Smooth muscle cell (in vitro differentiated cells): ENCODE results near the gene CDC34. TPM values are rescaled to one million over a fixed set of nuclear protein-coding genes. Genes with fewer than 3 reads are reported as not detected.

Source experiments
- DNase-seq: peaks from one replicate; lab custom pipeline; 2025; ENCODE audit not compliant: unreplicated experiment; lab: John Stamatoyannopoulos, UW
- H2AFZ ChIP-seq: fragments of 200-600 bp; sonication (generic); 2 replicates; pipeline ENCODE4 v1.6.0; 2016; ENCODE audit warnings: antibody characterized with exemption, low read depth, mild to moderate bottlenecking
- H3F3A ChIP-seq: fragments of 200-600 bp; sonication (generic); 2 replicates; pipeline ENCODE4 v1.6.0; 2017; ENCODE audit warnings: antibody characterized with exemption, low read depth
- H3K27ac ChIP-seq: fragments of 200-600 bp; sonication (generic); 2 replicates; pipeline ENCODE4 v1.5.1; 2016; ENCODE audit warnings: low read depth, mild to moderate bottlenecking
- H3K27me3 ChIP-seq: fragments of 200-600 bp; sonication (generic); 2 replicates; pipeline ENCODE4 v1.6.1; 2016; ENCODE audit warnings: low read depth, mild to moderate bottlenecking
- H3K36me3 ChIP-seq: fragments of 200-600 bp; sonication (generic); 2 replicates; pipeline ENCODE4 v1.5.1; 2016; ENCODE audit warnings: low read depth
- H3K4me1 ChIP-seq: fragments of 200-600 bp; sonication (generic); 2 replicates; pipeline ENCODE4 v1.5.1; 2016; ENCODE audit warnings: low read depth
- H3K4me2 ChIP-seq: fragments of 200-600 bp; sonication (generic); 2 replicates; pipeline ENCODE4 v1.6.0; 2016; ENCODE audit warnings: mild to moderate bottlenecking
- H3K4me3 ChIP-seq: fragments of 200-600 bp; sonication (generic); 2 replicates; pipeline ENCODE4 v1.5.1; 2016; ENCODE audit warnings: mild to moderate bottlenecking
- H3K79me2 ChIP-seq: fragments of 200-600 bp; sonication (generic); 2 replicates; pipeline ENCODE4 v1.6.0; 2016; ENCODE audit warnings: low read depth, mild to moderate bottlenecking
- H3K9ac ChIP-seq: fragments of 200-600 bp; sonication (generic); 2 replicates; pipeline ENCODE4 v1.6.0; 2016; ENCODE audit warnings: low read depth
- H3K9me3 ChIP-seq: fragments of 200-600 bp; sonication (generic); replicated peaks from 2 replicates; pipeline ENCODE4 v1.5.1; 2016; ENCODE audit warnings: low read depth
- H4K20me1 ChIP-seq: fragments of 200-600 bp; sonication (generic); 2 replicates; pipeline ENCODE4 v1.6.0; 2016; ENCODE audit warnings: low read depth
- CTCF ChIP-seq: fragments of 200-600 bp; sonication (generic); IDR thresholded peaks from 2 replicates; pipeline ENCODE4 v1.5.1; 2017; ENCODE audit warnings: borderline replicate concordance, mild to moderate bottlenecking, antibody characterized with exemption; ENCODE audit not compliant: insufficient read depth, poor library complexity, severe bottlenecking
- WGBS: methylation state at CpG from one replicate; pipeline ENCODE4 v1.1.7; 2016; ENCODE audit warnings: low lambda C conversion rate; 5-methylcytosine and 5-hydroxymethylcytosine counted together
- polyA plus RNA-seq: library from polyadenylated mRNA; unstranded; fragments of >200 nt; fragmentation: Nextera tagmentation; extraction: Ambion mirVana; gene quantifications from 2 replicates; pipeline ENCODE4 v1.2.1, GENCODE V29; 2016
- total RNA-seq: library from RNA; depleted of rRNA; stranded (reverse); fragments of >200 nt; gene quantifications from 2 replicates; pipeline ENCODE4 v1.2.3, GENCODE V29; 2014

The CDC34 gene, protein sequence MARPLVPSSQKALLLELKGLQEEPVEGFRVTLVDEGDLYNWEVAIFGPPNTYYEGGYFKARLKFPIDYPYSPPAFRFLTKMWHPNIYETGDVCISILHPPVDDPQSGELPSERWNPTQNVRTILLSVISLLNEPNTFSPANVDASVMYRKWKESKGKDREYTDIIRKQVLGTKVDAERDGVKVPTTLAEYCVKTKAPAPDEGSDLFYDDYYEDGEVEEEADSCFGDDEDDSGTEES
- total RNA-seq = 67.7 and 72.7 TPM in 2 replicates
- polyA plus RNA-seq = 151 and 159 TPM in 2 replicates

GRCh38 chr19:531753-532560 lies at the start of gene CDC34:
Gene CDC34 (plus strand): TSS chr19:531760. CDS start chr19:531932, 172 bp downstream.
- H3K4me1 ChIP-seq = peaks cover 11% of the 10 kb centered on the region
- peak within 1 kb of the TSS; percentile 91 for H3K9ac ChIP-seq
- peaks cover 42% of the 10 kb centered on the region for H4K20me1 ChIP-seq
- no peaks in the 10 kb centered on the region for H3K36me3 ChIP-seq
- TF ChIP-seq CTCF = no peak
- no peaks in the 10 kb centered on the region for H3K9me3 ChIP-seq
- WGBS = under 1% methylated on average over 55 of the region's 84 CpGs
- peaks cover 6% of the 10 kb centered on the region for H3F3A ChIP-seq
- H3K79me2 ChIP-seq = peaks cover 45% of the 10 kb centered on the region
- no peaks in the 10 kb centered on the region for H3K27me3 ChIP-seq
- peak within 1 kb of the TSS; percentile 100 for H3K4me2 ChIP-seq
- H2AFZ ChIP-seq = peak within 1 kb of the TSS; percentile 95
- no peak for DNase-seq
- H3K4me3 ChIP-seq = peak within 1 kb of the TSS; percentile 90
- H3K27ac ChIP-seq = peak within 1 kb of the TSS; percentile 90

GRCh38 chr19:482186-483041 lies 49.1 kb upstream of the CDC34 start:
- Histone ChIP-seq H3K36me3 (no peaks in the 10 kb centered on the region), H3K4me1 (peaks cover 11% of the 10 kb centered on the region), H3K27ac (no peak overlapping the region), H4K20me1 (no peaks in the 10 kb centered on the region), H3F3A (peaks cover 7% of the 10 kb centered on the region), H3K4me2 (no peak overlapping the region), H3K9ac (no peak overlapping the region), H3K4me3 (no peak overlapping the region), H2AFZ (no peak overlapping the region), H3K9me3 (no peaks in the 10 kb centered on the region), H3K27me3 (no peaks in the 10 kb centered on the region), H3K79me2 (no peaks in the 10 kb centered on the region)
- DNase-seq = no peak
- TF ChIP-seq CTCF = no peak
- 55% methylated on average over 20 of the region's 20 CpGs for WGBS

DNA sequence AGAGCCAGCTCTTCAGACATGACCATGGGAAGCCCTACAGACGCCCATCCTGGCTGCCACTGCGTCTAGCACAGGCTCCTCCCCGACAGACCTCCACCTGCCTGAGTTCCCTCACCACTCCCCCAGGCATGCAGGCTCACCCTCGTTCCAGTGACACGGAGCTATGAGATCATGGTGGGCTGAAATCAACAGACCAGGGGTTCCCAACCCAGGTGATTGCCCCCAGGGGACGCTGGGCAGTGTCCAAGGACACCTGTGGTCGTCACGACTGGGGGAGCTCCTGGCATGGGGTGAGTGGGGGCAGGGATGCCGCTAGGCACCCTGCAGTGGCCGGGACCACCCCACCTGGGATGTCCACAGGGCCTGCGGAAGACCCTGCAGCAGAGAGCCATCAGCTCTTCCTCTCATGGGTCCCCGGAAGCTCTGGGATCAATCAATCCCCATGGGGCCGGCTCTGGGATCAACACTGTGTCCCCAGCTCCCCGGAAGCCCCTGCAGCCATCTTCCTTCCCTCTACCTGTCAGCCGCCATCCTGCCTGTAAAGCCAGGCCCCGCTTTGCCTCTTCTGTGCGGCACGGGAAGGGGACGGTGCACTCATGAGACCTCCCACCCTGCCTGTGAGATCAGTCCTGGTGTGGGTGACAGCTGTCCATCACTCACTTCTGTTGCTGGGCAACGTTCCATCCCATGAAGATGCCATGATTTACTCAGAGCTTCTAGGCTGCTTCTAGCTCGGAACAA lies 48.1 kb upstream of the CDC34 start:
- no peak overlapping the region for H3K4me2 ChIP-seq
- 81% methylated on average over 17 of the region's 21 CpGs for WGBS
- no peak overlapping the region for H3K9ac ChIP-seq
- H3K4me1 ChIP-seq = peaks cover 11% of the 10 kb centered on the region
- TF ChIP-seq CTCF = no peak
- no peak for DNase-seq
- H3F3A ChIP-seq = peaks cover 10% of the 10 kb centered on the region
- no peaks in the 10 kb centered on the region for H3K9me3 ChIP-seq
- no peak overlapping the region for H3K4me3 ChIP-seq
- H3K27ac ChIP-seq = no peak overlapping the region
- H4K20me1 ChIP-seq = no peaks in the 10 kb centered on the region
- no peaks in the 10 kb centered on the region for H3K27me3 ChIP-seq
- H2AFZ ChIP-seq = no peak overlapping the region
- no peaks in the 10 kb centered on the region for H3K36me3 ChIP-seq
- no peaks in the 10 kb centered on the region for H3K79me2 ChIP-seq
